ENCODE data around the gene PLA2G2C. TPM values are rescaled to one million over a fixed set of nuclear protein-coding genes. Genes with fewer than 3 reads are reported as not detected.

Gene PLA2G2C
- total RNA-seq, 2 experiments from 2014 or later = not detected

- peaks cover 11% of the 10 kb centered on the region for H3K4me1 Mint-ChIP-seq
- ATAC-seq (ENCODE audit: low read depth) (no peak), DNase-seq (no peak)
- POLR2A ChIA-PET = no interaction called here
- no peak overlapping the region for H3K4me3 Mint-ChIP-seq
- peaks cover 2% of the 10 kb centered on the region for H3K27me3 Mint-ChIP-seq
- H3K9me3 Mint-ChIP-seq = no peaks in the 10 kb centered on the region
- H3K27ac Mint-ChIP-seq = no peak overlapping the region
- H3K36me3 Mint-ChIP-seq = no peaks in the 10 kb centered on the region
Measured at GRCh38 chr1:20149601-20150325, 36.6 kb downstream of the PLA2G2C start.

- Mint-ChIP-seq H3K4me1 (peaks cover 3% of the 10 kb centered on the region), H3K36me3 (no peaks in the 10 kb centered on the region)
Measured at GRCh38 chr1:20148571-20149500, 37.5 kb downstream of the PLA2G2C start.

GRCh38 chr1:20147846-20148570 lies 38.3 kb downstream of the PLA2G2C start:
- H3K36me3 Mint-ChIP-seq = no peaks in the 10 kb centered on the region
- no peak for ATAC-seq (ENCODE audit: low read depth)
- POLR2A ChIA-PET = no interaction called here
- H3K27ac Mint-ChIP-seq = no peak overlapping the region
- no peak overlapping the region for H3K4me3 Mint-ChIP-seq
- H3K27me3 Mint-ChIP-seq = peaks cover 4% of the 10 kb centered on the region
- peaks cover 3% of the 10 kb centered on the region for H3K4me1 Mint-ChIP-seq
- DNase-seq = no peak
- H3K9me3 Mint-ChIP-seq = no peaks in the 10 kb centered on the region

More at GRCh38 chr1:20148571-20149500, 37.5 kb downstream of the PLA2G2C start:
- DNase-seq = no peak
- Mint-ChIP-seq H3K27me3 (peaks cover 4% of the 10 kb centered on the region), H3K27ac (no peak overlapping the region), H3K9me3 (no peaks in the 10 kb centered on the region), H3K4me3 (no peak overlapping the region)
- POLR2A ChIA-PET = no interaction called here
- ATAC-seq (ENCODE audit: low read depth) = no peak

- POLR2A ChIA-PET = no interaction called here
- Mint-ChIP-seq H3K4me1 (no peaks in the 10 kb centered on the region), H3K27ac (no peak overlapping the region), H3K36me3 (no peaks in the 10 kb centered on the region), H3K9me3 (no peaks in the 10 kb centered on the region), H3K27me3 (peaks cover 3% of the 10 kb centered on the region), H3K4me3 (no peak overlapping the region)
- no peak for ATAC-seq (ENCODE audit: low read depth)
- DNase-seq = no peak
Measured at GRCh38 chr1:20143734-20144565, 42.4 kb downstream of the PLA2G2C start.

GRCh38 chr1:20143318-20143717 lies 43.0 kb downstream of the PLA2G2C start:
- H3K9me3 Mint-ChIP-seq = no peaks in the 10 kb centered on the region
- ATAC-seq (ENCODE audit: low read depth) (no peak), DNase-seq (no peak)
- POLR2A ChIA-PET = no interaction called here
- peaks cover 5% of the 10 kb centered on the region for H3K27me3 Mint-ChIP-seq
- H3K4me3 Mint-ChIP-seq = no peak overlapping the region
- no peak overlapping the region for H3K27ac Mint-ChIP-seq
- no peaks in the 10 kb centered on the region for H3K4me1 Mint-ChIP-seq
- H3K36me3 Mint-ChIP-seq = no peaks in the 10 kb centered on the region

- Mint-ChIP-seq H3K4me1 (no peaks in the 10 kb centered on the region), H3K36me3 (no peaks in the 10 kb centered on the region), H3K27me3 (peaks cover 9% of the 10 kb centered on the region), H3K27ac (no peak overlapping the region), H3K4me3 (no peak overlapping the region), H3K9me3 (no peaks in the 10 kb centered on the region)
- no peak for DNase-seq
- ATAC-seq (ENCODE audit: low read depth) = no peak
- POLR2A ChIA-PET = no interaction called here
Measured at GRCh38 chr1:20142001-20142710, 44.2 kb downstream of the PLA2G2C start.

- DNase-seq (no peak), ATAC-seq (ENCODE audit: low read depth) (no peak)
- POLR2A ChIA-PET = no interaction called here
- H3K4me3 Mint-ChIP-seq = no peak overlapping the region
- no peaks in the 10 kb centered on the region for H3K9me3 Mint-ChIP-seq
- peaks cover 9% of the 10 kb centered on the region for H3K27me3 Mint-ChIP-seq
- no peaks in the 10 kb centered on the region for H3K4me1 Mint-ChIP-seq
- H3K27ac Mint-ChIP-seq = no peak overlapping the region
- no peaks in the 10 kb centered on the region for H3K36me3 Mint-ChIP-seq
Measured at GRCh38 chr1:20141466-20141865, 44.9 kb downstream of the PLA2G2C start.

- Mint-ChIP-seq H3K9me3 (no peaks in the 10 kb centered on the region), H3K4me1 (no peaks in the 10 kb centered on the region), H3K27me3 (peaks cover 13% of the 10 kb centered on the region), H3K36me3 (no peaks in the 10 kb centered on the region), H3K4me3 (no peak overlapping the region), H3K27ac (no peak overlapping the region)
- POLR2A ChIA-PET = no interaction called here
- no peak for ATAC-seq (ENCODE audit: low read depth)
- no peak for DNase-seq
Measured at GRCh38 chr1:20141001-20141400, 45.3 kb downstream of the PLA2G2C start.

- Mint-ChIP-seq H3K9me3 (no peaks in the 10 kb centered on the region), H3K4me3 (no peak overlapping the region), H3K27me3 (peaks cover 16% of the 10 kb centered on the region), H3K4me1 (no peaks in the 10 kb centered on the region), H3K27ac (no peak overlapping the region), H3K36me3 (no peaks in the 10 kb centered on the region)
- POLR2A ChIA-PET = no interaction called here
- ATAC-seq (ENCODE audit: low read depth) (no peak), DNase-seq (no peak)
Measured at GRCh38 chr1:20139776-20140612, 46.3 kb downstream of the PLA2G2C start.

- ATAC-seq (ENCODE audit: low read depth) (no peak), DNase-seq (no peak)
- Mint-ChIP-seq H3K27ac (no peak within 1 kb of the TSS), H3K27me3 (peaks cover 15% of the 10 kb centered on the region), H3K9me3 (no peaks in the 10 kb centered on the region), H3K36me3 (no peaks in the 10 kb centered on the region), H3K4me3 (no peak within 1 kb of the TSS), H3K4me1 (no peaks in the 10 kb centered on the region)
- POLR2A ChIA-PET = no interaction called here
Measured at GRCh38 chr1:20138961-20139550, 47.3 kb downstream of the PLA2G2C start, which contains the start of gene PLA2G2F. PLA2G2F (plus strand) TSS chr1:20139323; CDS start chr1:20139428, 105 bp downstream.

- Mint-ChIP-seq H3K4me1 (no peaks in the 10 kb centered on the region), H3K9me3 (no peaks in the 10 kb centered on the region)
Measured at GRCh38 chr1:20138346-20138745, 48.0 kb downstream of the PLA2G2C start.

More at GRCh38 chr1:20138346-20138745, 48.0 kb downstream of the PLA2G2C start:
- Mint-ChIP-seq H3K27me3 (peaks cover 18% of the 10 kb centered on the region), H3K27ac (no peak overlapping the region), H3K4me3 (no peak overlapping the region), H3K36me3 (no peaks in the 10 kb centered on the region)
- DNase-seq (no peak), ATAC-seq (ENCODE audit: low read depth) (no peak)
- POLR2A ChIA-PET = no interaction called here

Measured in activated naive CD8-positive, alpha-beta T cell treated with anti-CD3 and anti-CD28 coated beads, Interleukin-2, amount 10 ng/mL, durations not matched to agents 7 days and 5 days (primary cell).